Fibroblast of the conjunctiva (primary cell): ENCODE measurements around the gene SCTR.
"Not testable (repeated sequence)": the region's sequence is repeated elsewhere in the genome, so short reads cannot be mapped to it uniquely, and the experiment has no call there.

Experiments used
- DNase-seq: peaks from one replicate; pipeline ENCODE4 v3.0.0-alpha.2; 2010; ENCODE audit warnings: low read depth

SCTR gene

GRCh38 chr2:119407430-119408220, 116.7 kb downstream of the SCTR start:
- peak; percentile 56 for DNase-seq

GRCh38 chr2:119405151-119405550, 119.1 kb downstream of the SCTR start:
- no peak for DNase-seq

GRCh38 chr2:119403618-119404017, 120.7 kb downstream of the SCTR start:
- not testable (repeated sequence) for DNase-seq

GRCh38 chr2:119402645-119403560, 121.4 kb downstream of the SCTR start:
- no peak for DNase-seq

GRCh38 chr2:119402106-119402505, 122.2 kb downstream of the SCTR start:
- DNase-seq: no peak

- no peak for DNase-seq
These were observed 127.1 kb downstream of the SCTR start for GRCh38 chr2:119397196-119397595.

GRCh38 chr2:119393971-119394748, 130.1 kb downstream of the SCTR start:
- DNase-seq: no peak
